ENCODE results near the gene SLC25A47.

The SLC25A47 gene

GRCh38 chr14:100330388-100330931 is 7.3 kb downstream of the SLC25A47 start:
- Histone ChIP-seq H4K20me1 (ENCODE audit: insufficient read depth, low read length) (no peaks in the 10 kb centered on the region), H3K4me1 (ENCODE audit: low read length) (no peaks in the 10 kb centered on the region), H3K9ac (ENCODE audit: low read length) (no peak overlapping the region), H3K9me2 (replicated peaks; ENCODE audit: insufficient read depth, low read length) (no peaks in the 10 kb centered on the region), H3K36me3 (replicated peaks; ENCODE audit: insufficient read depth, low read length) (no peaks in the 10 kb centered on the region), H3K9me3 (replicated peaks; ENCODE audit: insufficient read depth, low read length) (no peaks in the 10 kb centered on the region), H3K27ac (ENCODE audit: low read length) (no peak overlapping the region), H3K4me2 (ENCODE audit: low read depth, low read length) (no peak overlapping the region), H3K27me3 (replicated peaks; ENCODE audit: insufficient read depth, low read length) (no peaks in the 10 kb centered on the region), H3F3A (ENCODE audit: insufficient read depth, low read length) (no peaks in the 10 kb centered on the region), H3K4me3 (ENCODE audit: low read length) (no peak overlapping the region), H3K79me2 (ENCODE audit: low read length) (no peaks in the 10 kb centered on the region), H2AFZ (ENCODE audit: low read length) (no peak overlapping the region)
- no peak for DNase-seq
- TF ChIP-seq, protein P1, sequence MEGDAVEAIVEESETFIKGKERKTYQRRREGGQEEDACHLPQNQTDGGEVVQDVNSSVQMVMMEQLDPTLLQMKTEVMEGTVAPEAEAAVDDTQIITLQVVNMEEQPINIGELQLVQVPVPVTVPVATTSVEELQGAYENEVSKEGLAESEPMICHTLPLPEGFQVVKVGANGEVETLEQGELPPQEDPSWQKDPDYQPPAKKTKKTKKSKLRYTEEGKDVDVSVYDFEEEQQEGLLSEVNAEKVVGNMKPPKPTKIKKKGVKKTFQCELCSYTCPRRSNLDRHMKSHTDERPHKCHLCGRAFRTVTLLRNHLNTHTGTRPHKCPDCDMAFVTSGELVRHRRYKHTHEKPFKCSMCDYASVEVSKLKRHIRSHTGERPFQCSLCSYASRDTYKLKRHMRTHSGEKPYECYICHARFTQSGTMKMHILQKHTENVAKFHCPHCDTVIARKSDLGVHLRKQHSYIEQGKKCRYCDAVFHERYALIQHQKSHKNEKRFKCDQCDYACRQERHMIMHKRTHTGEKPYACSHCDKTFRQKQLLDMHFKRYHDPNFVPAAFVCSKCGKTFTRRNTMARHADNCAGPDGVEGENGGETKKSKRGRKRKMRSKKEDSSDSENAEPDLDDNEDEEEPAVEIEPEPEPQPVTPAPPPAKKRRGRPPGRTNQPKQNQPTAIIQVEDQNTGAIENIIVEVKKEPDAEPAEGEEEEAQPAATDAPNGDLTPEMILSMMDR (IDR thresholded peaks at IDR 0.05; ENCODE audit: low read length), result no peak
- no peak for TF ChIP-seq EZH2phosphoT487 (IDR thresholded peaks at IDR 0.05; ENCODE audit: low read length)
- no peak for TF ChIP-seq EZH2 (optimal IDR thresholded peaks at IDR 0.05; ENCODE audit: low read depth, low read length)

- H4K20me1 ChIP-seq (ENCODE audit: insufficient read depth, low read length), result no peaks in the 10 kb centered on the region
- no peaks in the 10 kb centered on the region for H3K9me3 ChIP-seq (replicated peaks; ENCODE audit: insufficient read depth, low read length)
- H3K79me2 ChIP-seq (ENCODE audit: low read length), result no peaks in the 10 kb centered on the region
- no peak overlapping the region for H3K4me2 ChIP-seq (ENCODE audit: low read depth, low read length)
- H3K27me3 ChIP-seq (replicated peaks; ENCODE audit: insufficient read depth, low read length), result no peaks in the 10 kb centered on the region
- no peak overlapping the region for H2AFZ ChIP-seq (ENCODE audit: low read length)
- no peaks in the 10 kb centered on the region for H3K9me2 ChIP-seq (replicated peaks; ENCODE audit: insufficient read depth, low read length)
- no peak overlapping the region for H3K9ac ChIP-seq (ENCODE audit: low read length)
- no peaks in the 10 kb centered on the region for H3K4me1 ChIP-seq (ENCODE audit: low read length)
- no peak for DNase-seq
- no peaks in the 10 kb centered on the region for H3K36me3 ChIP-seq (replicated peaks; ENCODE audit: insufficient read depth, low read length)
- H3K27ac ChIP-seq (ENCODE audit: low read length), result no peak overlapping the region
- no peak for TF ChIP-seq EZH2phosphoT487 (IDR thresholded peaks at IDR 0.05; ENCODE audit: low read length)
- H3F3A ChIP-seq (ENCODE audit: insufficient read depth, low read length), result no peaks in the 10 kb centered on the region
- H3K4me3 ChIP-seq (ENCODE audit: low read length), result no peak overlapping the region
Observed at GRCh38 chr14:100332071-100332639, 9.0 kb downstream of the SLC25A47 start.

DNA sequence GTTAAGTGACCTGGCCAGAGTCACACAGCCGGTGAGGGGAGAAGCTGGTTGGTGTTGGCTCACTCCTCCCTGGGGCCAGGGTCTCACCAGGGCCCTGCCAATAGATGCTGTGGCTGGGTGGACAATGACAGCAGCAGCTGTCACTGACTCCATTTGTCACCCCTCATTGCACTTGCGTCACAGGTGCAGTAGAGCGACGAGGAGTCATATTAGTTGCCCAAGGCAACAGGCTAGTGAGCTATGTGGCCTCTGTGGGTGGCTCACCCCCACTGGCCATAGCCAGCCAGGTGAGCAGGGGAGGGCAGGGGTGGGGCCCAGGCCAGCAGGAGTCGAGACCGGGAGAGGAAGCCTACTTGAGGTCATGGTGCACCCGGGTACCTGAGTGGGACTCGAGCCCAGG is 9.7 kb downstream of the SLC25A47 start:
- Histone ChIP-seq H3K4me1 (ENCODE audit: low read length) (no peaks in the 10 kb centered on the region), H4K20me1 (ENCODE audit: insufficient read depth, low read length) (no peaks in the 10 kb centered on the region), H3K27ac (ENCODE audit: low read length) (no peak overlapping the region), H2AFZ (ENCODE audit: low read length) (no peak overlapping the region), H3K36me3 (replicated peaks; ENCODE audit: insufficient read depth, low read length) (no peaks in the 10 kb centered on the region), H3K9me2 (replicated peaks; ENCODE audit: insufficient read depth, low read length) (no peaks in the 10 kb centered on the region), H3K27me3 (replicated peaks; ENCODE audit: insufficient read depth, low read length) (no peaks in the 10 kb centered on the region), H3K9me3 (replicated peaks; ENCODE audit: insufficient read depth, low read length) (no peaks in the 10 kb centered on the region), H3K9ac (ENCODE audit: low read length) (no peak overlapping the region), H3F3A (ENCODE audit: insufficient read depth, low read length) (no peaks in the 10 kb centered on the region), H3K4me3 (ENCODE audit: low read length) (no peak overlapping the region), H3K4me2 (ENCODE audit: low read depth, low read length) (no peak overlapping the region), H3K79me2 (ENCODE audit: low read length) (no peaks in the 10 kb centered on the region)
- TF ChIP-seq EZH2phosphoT487 (IDR thresholded peaks at IDR 0.05; ENCODE audit: low read length) (no peak), EZH2 (optimal IDR thresholded peaks at IDR 0.05; ENCODE audit: low read depth, low read length) (no peak)
- TF ChIP-seq, protein P1 (IDR thresholded peaks at IDR 0.05; ENCODE audit: low read length), result no peak
- DNase-seq, result no peak

- Histone ChIP-seq H3K27ac (ENCODE audit: low read length) (no peak overlapping the region), H3K9ac (ENCODE audit: low read length) (no peak overlapping the region)
Observed at GRCh38 chr14:100333311-100333710, 10.2 kb downstream of the SLC25A47 start.

More at GRCh38 chr14:100333311-100333710, 10.2 kb downstream of the SLC25A47 start:
- Histone ChIP-seq H3K79me2 (ENCODE audit: low read length) (no peaks in the 10 kb centered on the region), H2AFZ (ENCODE audit: low read length) (no peak overlapping the region), H3K4me3 (ENCODE audit: low read length) (no peak overlapping the region), H3K9me3 (replicated peaks; ENCODE audit: insufficient read depth, low read length) (no peaks in the 10 kb centered on the region), H3K36me3 (replicated peaks; ENCODE audit: insufficient read depth, low read length) (no peaks in the 10 kb centered on the region), H3K4me2 (ENCODE audit: low read depth, low read length) (no peak overlapping the region), H3F3A (ENCODE audit: insufficient read depth, low read length) (no peaks in the 10 kb centered on the region), H3K27me3 (replicated peaks; ENCODE audit: insufficient read depth, low read length) (no peaks in the 10 kb centered on the region), H3K9me2 (replicated peaks; ENCODE audit: insufficient read depth, low read length) (no peaks in the 10 kb centered on the region), H4K20me1 (ENCODE audit: insufficient read depth, low read length) (no peaks in the 10 kb centered on the region), H3K4me1 (ENCODE audit: low read length) (no peaks in the 10 kb centered on the region)
- TF ChIP-seq, protein P1 (IDR thresholded peaks at IDR 0.05; ENCODE audit: low read length), result no peak
- TF ChIP-seq EZH2 (optimal IDR thresholded peaks at IDR 0.05; ENCODE audit: low read depth, low read length), result no peak
- no peak for TF ChIP-seq EZH2phosphoT487 (IDR thresholded peaks at IDR 0.05; ENCODE audit: low read length)
- no peak for DNase-seq

All from MM.1S (cell line).